ENCODE measurements around the gene AGPAT3.
"Not testable (repeated sequence)": the region's sequence is repeated elsewhere in the genome, so short reads cannot be mapped to it uniquely, and the experiment has no call there.

The AGPAT3 gene

GRCh38 chr21:43834146-43834905, 30.7 kb upstream of the AGPAT3 start:
- no peak for DNase-seq (ENCODE audit: low read depth in 3 of 3)

DNA sequence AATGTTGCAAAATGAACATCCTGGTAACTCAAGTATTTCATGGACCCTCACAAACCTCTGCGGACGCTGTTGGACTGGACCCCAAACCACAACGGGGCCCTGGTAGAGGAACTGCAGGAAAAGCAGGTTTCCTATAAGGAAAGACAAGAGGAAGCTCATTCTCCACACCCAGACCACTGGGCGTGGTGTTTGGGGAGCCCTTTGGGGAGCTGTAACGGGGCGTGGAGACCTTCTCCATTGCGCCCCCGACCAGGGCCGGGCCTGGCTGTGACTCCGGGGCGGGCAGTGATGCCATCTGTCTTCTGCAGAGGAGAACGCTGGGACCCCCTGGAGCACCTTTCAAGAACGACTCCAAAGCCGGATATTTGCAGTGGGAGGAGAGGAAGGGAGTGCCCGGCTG, 30.0 kb upstream of the AGPAT3 start:
- no peak for DNase-seq (ENCODE audit: low read depth in 3 of 3)

DNA sequence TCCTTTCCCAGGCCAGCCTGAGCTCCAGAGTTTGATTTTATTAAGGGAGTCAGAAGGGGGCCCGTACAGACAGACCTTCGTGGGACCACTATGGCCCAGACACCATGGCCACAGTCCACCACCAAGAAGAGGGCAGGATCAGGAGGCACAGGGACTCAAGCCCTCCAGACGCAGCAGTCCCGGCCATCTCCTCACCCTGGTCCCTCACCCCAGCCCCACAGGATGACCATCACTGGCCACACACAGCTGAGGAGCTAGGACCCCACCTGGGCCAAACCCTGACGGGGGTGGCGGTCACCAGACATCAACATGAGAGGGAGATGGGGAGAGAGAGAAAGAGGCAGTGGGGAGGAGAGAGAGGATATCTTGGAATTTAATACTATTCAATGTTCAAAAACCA, 29.2 kb upstream of the AGPAT3 start:
- no peak for DNase-seq (ENCODE audit: low read depth in 3 of 3)

DNA sequence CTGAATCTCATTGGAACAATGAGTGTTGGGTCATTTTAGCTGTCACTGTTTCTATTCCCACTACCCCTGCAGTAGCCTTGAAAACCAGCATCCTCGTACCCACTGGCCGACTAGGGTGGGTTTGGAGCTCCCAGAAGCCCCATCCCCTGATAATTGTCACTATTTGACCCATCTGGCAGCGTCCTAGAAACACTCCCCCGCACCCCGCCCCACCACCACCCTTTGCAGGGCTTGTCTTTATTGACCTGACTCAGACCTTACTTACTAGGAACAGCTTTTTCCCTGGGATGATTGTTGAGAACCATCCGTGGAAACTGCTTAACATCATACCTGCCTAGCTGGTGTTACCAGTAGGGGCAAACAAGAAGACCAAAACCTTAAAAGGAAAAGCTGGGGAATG, 28.4 kb upstream of the AGPAT3 start:
- DNase-seq (ENCODE audit: low read depth in 3 of 3): no peak

- DNase-seq (ENCODE audit: low read depth in 3 of 3): no peak
Observed at GRCh38 chr21:43840259-43840658, 24.8 kb upstream of the AGPAT3 start.

DNA sequence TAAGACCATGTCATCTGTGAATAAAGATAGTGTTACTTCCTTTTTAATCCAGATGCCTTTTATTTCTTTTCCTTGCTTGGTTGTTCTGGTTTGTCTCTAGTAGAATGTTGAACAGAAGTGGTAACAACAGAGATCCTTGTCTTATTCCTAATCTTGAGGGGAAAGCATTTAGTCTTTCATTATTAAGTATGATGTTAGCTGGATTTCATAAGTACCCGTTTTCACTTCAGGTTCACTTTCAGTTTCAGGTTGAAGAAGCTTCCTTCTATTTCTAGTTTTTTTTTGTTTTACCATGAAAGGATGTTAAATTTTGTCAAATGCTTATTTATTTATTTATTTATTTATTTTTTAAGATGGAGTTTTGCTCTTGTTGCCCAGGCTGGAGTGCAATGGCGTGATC, 22.3 kb upstream of the AGPAT3 start:
- no peak for DNase-seq (ENCODE audit: low read depth in 3 of 3)

DNA sequence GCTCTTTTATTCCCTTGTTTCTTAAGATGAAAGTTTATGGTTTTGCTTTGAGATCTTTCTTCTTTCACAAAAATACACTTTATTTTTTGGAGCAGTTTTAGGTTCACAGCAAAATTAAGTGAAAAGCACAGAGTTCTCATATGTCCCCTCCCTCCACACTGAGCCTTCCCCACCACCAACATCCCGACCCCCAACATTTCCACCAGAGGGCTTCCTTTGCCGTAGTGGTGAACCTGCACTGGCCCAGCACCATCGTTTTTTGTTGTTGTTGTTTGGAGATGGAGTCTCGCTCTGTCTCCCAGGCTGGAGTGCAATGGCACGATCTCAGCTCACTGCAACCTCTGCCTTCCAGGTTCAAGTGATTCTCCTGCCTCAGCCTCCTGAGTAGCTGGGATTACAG, 20.1 kb upstream of the AGPAT3 start:
- not testable (repeated sequence) for DNase-seq (ENCODE audit: low read depth in 3 of 3)

- DNase-seq (ENCODE audit: low read depth in 3 of 3): no peak
Observed at GRCh38 chr21:43845386-43845785, 19.6 kb upstream of the AGPAT3 start.

DNA sequence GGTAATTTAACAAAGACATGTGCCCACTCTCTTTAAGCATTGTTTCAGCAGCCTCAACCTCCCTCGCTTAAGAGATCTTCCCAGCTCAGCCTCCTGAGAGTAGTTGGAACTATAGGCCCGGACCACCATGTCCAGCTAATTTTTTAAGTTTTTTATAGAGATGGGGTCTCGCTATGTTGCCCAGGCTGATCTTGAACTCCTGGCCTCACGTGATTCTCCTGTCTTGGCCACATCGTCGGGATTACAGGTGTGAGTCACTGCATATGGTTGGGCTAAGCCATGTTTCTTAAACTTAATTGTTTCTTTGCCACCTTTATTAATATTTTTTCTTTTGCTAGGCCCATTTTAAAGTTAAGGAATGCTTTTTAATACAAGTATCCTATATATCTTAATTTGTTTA, 18.6 kb upstream of the AGPAT3 start:
- DNase-seq (ENCODE audit: low read depth in 3 of 3): no peak

GRCh38 chr21:43847301-43847700, 17.7 kb upstream of the AGPAT3 start:
- no peak for DNase-seq (ENCODE audit: low read depth in 3 of 3)

GRCh38 chr21:43848771-43849170, 16.3 kb upstream of the AGPAT3 start:
- no peak for DNase-seq (ENCODE audit: low read depth in 3 of 3)

GRCh38 chr21:43849532-43850299, 15.3 kb upstream of the AGPAT3 start:
- no peak for DNase-seq (ENCODE audit: low read depth in 3 of 3)

DNA sequence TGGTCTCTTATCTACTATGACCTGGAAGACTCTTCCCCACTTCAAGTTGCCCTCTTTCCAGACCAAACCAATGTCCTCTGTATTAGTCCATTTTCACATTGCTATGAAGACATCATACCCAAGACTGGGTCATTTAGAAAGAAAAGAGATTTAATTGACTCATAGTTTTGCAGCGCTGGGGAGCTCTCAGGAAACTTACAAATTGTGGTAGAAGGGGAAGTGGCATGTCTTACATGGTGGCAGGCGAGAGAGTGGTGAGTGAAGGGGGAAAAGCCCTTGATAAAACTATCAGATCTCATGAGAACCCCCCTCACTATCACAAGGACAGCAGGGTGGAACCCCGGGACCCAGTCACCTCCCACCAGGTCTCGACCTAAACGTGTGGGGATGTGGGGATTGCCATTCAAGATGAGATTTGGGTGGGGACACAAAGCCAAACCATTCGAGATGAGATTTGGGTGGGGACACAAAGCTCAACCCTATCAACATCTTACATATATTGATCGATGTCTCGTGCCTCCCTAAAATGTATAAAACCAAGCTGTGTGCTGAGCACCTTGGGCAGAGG, 14.2 kb upstream of the AGPAT3 start:
- no peak for DNase-seq (ENCODE audit: low read depth in 3 of 3)

DNA sequence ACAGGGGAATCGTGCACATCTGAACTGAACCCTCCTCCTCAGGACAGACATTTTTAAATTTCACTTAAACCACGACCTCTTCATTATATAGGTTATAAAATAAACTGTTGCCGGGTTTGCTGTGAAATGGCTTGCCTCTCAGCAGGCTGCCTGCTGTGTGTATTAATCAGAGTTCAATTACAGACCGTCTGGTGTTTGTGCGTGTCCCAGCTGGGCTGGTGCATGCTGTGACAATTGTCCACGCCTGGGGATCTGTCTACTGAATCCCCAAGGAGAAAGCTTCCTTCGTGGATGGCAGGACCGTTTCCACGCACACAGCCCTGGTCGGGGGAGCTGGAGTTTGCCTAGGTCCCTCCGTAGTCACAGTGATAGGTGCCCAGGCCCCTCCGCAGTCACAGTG, 13.4 kb upstream of the AGPAT3 start:
- no peak for DNase-seq (ENCODE audit: low read depth in 3 of 3)

DNA sequence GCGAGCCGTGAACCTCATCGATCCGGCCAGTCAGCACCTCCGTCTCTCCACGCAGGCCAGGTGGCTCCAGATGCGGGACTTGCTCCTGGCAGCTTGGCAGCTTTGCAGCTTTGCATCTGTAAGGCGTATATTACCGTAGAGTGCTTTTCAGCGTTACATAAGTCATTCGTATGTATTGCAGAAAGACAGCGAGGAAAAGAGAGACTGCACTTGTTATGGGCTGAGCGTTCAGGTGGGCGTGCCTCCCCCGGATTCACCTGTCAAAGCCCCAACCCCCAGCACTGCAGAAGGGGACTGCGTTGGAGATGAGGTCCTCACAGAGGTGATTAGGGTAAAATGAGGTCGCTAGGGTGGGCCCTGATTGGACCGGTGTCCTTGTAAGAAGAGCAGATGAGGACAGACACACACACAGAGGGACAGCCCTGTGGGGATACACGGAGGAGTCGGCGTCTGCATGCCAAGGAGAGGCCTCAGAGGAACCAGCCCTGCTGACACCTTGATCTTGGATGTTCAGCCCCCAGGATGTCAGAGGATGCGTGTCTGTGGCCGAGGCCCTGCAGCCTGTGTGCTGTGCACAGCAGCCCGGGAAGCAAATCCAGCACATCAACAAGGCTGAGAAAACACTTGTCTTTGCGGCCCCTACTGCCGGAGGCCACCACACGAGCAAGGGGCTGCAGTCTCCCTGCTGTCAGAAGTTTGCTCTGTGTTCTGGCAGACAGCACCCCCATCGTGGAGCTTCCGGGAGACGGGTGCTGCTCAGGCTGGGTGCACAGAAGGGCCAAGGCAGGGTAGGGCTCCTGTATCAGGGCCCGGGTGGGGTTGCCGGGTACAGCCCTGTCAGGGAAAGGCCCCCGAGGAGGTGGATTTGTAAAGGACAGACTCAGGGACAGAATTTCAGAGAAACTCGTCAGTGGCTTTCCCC, 10.9 kb upstream of the AGPAT3 start:
- DNase-seq (ENCODE audit: low read depth in 3 of 3): no peak

DNA sequence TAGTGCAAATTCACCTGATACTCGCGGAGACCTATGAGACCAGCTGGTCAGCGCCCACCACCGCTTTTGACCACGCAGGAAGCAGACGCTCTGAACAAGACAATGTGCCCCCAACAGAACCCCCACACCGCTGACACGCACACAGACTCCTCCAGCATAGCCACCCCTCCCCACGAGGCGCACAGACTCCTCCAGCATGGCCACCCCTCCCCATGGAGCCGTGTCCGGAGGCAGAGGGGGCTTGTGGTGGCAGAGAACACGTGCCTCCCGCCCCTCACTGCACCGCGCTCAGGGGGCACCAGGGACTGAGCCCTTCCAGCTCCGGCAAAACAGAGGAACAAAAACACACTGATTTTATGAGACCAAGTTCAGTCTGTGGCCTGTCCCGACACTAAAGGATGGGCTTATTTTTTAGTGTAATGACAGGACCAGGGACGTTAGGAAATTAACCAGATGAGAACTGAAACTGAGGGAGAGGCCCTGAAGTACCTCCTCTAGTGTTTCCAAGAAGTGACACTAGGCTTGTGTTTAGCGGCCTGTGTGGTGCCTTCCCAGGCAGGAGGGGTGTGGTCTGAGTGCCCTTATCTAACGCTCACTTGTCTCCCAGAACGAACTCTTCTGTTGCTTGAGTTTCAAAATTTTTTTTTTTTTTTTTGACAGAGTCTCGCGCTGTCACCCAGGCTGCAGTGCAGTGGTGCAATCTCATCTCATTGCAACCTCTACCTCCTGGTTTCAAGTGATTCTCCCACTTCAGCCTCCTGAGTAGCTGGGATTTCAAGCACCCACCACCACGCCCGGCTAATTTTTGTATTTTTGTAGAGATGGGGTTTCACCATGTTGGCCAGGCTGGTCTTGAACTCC, 10.0 kb upstream of the AGPAT3 start:
- DNase-seq (ENCODE audit: low read depth in 3 of 3): no peak

DNA sequence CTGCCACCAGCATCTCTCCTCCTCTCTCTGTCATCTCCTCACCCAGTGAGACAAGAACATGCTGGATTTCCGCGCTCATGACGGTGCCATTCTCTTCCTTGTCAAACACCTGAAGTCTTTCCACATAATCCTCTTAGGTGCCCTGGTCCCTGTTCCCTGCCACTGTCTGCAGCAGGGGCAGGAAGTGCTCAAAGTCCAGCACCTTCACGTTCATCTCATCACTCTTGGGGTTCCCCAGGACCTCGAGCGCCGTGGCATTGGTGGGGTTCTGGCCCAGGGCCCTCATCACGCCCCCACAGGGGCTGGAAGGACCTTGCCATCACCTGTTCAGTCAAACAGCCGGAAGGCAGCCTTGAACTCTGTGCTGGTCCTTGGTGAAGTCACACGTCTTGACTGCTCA, 9.1 kb upstream of the AGPAT3 start:
- DNase-seq (ENCODE audit: low read depth in 3 of 3): no peak

GRCh38 chr21:43858806-43859648, 6.0 kb upstream of the AGPAT3 start:
- no peak for DNase-seq (ENCODE audit: low read depth in 3 of 3)

DNA sequence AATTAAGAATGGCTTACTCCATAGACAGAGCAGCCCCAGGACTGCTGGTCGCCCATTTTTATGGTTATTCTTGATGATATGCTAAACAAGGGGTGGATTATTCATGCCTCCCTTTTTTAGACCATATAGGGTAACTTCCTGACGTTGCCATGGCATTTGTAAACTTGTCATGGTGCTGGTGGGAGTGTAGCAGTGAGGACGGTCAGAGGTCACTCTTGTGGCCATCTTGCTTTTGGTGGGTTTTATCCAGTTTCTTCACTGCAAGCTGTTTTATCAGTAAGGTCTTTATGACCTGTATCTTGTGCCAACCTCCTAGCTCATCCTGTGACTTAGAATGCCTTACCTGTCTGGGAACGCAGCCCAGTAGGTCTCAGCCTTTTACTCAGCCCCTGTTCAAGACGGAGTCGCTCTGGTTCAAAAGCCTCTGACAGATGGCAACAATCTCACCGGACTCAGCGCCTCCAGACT, 5.2 kb upstream of the AGPAT3 start:
- no peak for DNase-seq (ENCODE audit: low read depth in 3 of 3)

- no peak for DNase-seq (ENCODE audit: low read depth in 3 of 3)
Observed at GRCh38 chr21:43861706-43862105, 3.3 kb upstream of the AGPAT3 start.
